Stimulated activated CD8-positive, alpha-beta memory T cell treated with anti-CD3 and anti-CD28 coated beads, Interleukin-4, amount 100 ng/mL, for 24 hours (primary cell): Measurements from ENCODE around the gene KCNQ2.

Experiments
- DNase-seq: peaks from one replicate; pipeline ENCODE4 v3.0.0-alpha.2; 2020; ENCODE audit warnings: low read depth

Gene KCNQ2

DNA sequence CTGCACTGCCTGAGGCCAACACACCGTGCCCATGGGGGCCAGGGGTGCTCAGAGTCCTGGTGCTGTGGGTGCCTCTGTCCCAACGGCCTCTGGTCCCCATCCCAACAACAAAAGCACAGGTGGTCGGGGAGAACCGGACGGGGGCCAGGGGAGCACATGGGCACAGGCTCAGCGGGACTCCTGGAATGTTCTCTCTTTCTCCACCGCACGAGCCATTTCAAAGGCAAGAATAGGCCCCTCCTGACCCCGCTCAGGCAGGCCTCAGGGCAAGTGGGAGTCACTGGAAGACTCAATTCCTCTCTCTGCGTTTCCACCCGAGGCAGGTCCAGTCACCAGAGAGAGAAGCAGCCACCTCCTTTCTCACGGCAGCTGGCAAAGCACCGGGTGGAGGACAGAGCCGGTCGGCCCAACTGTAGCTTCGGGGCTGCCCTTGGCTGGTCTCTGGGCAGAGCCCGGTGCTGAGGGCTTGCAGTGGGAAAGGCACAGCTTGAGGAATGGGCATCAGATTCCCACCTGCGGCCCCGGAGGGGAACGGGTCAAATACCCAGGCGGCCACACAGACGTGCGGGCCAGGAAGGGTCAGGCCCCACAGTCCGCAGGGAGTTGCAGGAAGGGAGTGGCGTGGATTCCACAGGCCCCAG is 55.2 kb downstream of the KCNQ2 start:
- DNase-seq = no peak

DNA sequence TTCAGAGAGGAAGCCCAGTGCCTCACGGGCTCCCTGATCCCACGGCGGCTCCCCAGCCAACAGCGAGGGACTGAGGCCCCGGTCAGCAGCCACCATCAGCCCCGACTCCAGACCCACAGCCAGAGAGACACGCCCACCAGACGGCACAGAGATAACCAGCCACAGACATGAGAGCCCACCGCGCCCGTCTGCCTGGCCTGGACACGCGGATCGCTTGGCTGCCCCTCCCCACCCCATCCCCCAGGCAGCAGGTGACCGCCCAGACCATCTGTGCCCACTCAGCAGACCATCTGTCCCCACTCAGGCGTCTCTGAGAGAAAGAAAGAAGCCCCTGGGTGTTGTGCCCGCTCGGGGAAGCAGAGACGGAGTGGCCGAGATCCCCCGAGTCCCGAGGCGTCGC is 55.8 kb downstream of the KCNQ2 start:
- DNase-seq = no peak

DNA sequence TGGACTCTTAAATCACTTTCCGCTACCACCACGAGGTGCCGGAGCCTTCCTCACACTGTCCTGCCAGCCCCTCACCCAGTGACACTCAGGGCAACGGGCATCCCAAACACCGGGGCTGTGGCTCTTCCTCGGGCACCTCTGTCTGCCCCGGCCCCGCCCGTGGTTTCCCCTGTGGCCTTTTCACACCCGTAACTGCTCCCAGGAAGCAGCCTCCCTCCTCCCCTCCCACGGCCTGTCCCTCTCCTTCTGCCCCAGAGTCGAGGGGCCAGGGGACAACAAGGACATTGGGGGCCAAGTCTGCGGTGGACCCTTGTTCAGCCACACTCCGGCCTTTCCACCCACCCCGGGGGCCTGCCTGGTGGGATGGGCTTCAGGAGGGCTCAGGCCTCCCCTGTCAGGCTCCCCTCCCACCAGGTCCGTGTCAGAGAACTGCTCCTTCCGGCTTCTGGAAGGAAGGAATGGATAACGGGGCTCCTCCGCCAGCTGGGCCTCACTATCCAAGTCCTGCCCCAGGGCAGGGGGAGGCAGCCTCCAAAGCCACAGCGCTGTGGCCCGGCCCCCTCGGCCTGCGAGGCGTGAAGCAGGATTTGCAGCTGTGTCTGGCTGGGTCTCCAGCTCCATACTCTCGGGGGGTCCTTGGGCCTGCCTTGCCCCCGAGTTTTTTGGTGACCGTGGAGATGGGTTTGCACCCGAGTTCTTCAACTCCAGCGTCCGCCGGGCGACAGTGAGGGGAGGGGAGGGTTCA is 56.6 kb downstream of the KCNQ2 start:
- no peak for DNase-seq

DNA sequence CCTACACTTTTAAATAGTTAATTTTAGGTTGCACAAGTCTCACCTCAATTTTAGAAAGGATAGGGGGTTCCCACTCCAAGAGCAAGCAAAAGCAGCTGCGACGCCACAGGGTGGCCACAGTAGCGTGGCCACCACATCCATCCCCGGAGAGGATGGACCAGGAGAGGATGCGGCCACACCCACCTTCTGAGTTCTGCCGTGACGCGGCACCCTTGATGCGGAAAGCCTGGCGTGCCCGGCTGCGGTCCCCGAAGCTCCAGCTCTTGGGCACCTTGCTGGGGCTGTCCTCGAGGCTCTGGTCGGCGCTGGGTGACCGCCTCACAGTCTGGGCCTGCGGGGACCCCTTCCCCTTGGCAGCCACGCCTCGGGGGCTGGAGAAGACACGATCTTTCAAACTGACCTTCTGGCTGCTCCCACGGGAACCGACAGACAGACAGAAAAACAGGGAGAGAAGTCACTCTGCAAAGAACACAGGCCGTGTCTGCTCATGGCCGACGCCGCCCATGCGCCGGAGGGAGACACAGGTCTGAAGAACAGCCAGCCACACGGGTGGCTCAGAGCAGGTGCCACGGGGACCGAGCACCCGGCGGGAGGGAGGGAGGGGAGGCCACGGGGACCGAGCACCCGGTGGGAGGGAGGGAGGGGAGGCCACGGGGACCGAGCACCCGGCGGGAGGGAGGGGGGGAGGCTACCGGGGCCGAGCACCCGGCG is 57.6 kb downstream of the KCNQ2 start:
- no peak for DNase-seq

DNA sequence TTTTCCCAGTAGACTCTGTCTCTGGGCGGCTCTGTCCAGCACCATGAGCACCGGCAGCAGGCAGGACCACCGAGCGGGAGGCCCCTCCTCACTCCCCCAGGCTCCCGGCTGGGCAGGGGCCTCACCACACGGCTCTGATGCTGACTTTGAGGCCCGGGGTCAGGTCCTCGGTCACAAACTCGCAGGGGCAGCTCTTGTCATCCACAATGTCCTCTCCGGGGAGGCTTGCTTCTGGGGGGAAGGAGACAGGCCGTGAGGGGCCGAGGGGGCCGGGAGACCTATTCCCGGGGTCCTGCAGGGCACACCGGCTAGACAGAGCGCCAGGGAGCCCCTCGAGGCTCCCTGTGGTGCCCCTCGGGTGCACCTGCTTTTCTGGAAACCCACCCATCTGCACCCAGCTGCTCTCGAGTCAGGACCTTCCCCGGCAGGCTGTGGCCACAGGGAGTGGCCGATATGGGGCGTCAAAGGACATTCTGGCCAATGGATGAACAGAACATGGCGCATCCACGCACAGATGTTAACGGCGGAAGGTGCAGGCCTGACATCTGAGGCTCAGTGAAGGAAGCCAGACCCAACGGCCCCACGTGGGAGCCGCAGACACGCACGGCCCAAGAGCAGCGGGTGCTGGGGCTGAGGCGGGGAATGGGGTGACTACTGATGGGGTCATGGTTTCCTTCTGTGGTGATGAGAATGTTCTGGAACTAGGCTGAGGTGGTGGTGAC is 58.3 kb downstream of the KCNQ2 start:
- no peak for DNase-seq

DNA sequence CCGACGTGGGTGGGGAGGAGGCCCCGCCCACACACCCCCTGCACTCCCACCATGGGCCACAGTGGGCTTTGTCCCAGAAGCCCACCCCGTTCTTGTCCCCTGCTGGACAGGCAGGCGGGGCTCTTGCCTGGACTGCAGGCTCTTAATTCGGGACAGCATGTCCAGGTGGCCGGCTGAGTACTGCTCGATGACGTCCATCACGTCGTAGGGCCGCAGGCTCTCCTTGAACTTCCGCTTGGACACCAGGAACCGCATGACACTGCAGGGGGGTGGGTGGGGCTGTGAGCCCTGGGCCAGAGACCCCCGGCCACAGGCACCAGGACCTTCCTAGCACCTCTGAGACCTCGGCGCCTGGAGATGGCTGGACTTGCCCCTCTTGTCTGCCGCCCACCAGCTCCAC is 59.1 kb downstream of the KCNQ2 start:
- no peak for DNase-seq

DNA sequence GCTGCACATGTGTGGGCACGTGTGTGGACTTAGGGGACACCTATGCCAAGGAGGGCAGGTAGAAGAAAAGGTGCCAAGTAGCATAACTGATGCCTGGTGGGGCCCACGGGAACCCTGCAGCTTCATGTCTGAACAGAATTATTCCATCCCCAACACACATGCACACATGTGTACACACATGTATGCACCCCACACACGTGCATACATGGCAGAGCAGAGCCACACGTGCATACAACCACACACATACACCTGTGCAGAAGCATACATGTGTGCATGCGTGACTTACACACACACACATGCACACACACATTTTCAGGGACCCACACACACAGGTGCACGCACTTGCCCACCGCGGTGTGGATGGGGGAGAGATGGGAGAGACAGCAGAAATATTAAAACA is 59.6 kb downstream of the KCNQ2 start:
- no peak for DNase-seq

DNA sequence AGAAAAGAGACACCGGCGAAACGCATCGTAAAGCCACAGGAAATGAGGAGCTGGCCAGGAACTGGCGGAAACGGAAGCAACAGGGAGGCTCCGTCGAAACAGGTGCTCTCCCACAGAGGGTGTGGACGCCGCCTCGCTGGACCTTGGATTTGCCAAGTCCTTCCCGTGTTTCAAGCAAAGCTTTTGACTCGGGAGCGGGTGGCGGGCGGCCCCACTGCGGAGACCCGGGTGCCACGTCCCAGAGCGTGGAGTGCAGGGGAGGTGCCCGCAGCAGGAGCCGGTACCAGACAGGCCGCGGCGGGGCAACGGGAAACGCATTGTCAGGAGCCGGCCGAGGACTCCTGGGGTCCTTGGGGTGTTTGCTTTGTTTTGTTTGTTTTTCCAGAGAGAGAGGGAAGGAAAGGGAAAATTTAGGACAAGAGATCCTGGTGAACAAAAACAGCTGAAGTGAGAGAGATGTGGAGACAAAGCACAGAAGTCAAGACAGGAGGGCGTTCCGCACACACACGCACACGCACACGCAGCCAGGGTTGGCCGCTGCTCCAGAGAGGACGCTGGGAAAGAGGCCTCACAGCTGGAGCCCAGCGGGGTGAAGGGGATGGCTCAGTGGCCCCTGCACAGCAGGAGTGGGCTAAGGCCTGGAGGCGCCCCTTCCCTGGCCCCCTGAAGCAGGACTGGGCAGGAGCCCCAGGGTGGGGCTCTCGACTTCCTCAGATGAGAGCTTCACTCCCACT is 60.4 kb downstream of the KCNQ2 start:
- DNase-seq = no peak

DNA sequence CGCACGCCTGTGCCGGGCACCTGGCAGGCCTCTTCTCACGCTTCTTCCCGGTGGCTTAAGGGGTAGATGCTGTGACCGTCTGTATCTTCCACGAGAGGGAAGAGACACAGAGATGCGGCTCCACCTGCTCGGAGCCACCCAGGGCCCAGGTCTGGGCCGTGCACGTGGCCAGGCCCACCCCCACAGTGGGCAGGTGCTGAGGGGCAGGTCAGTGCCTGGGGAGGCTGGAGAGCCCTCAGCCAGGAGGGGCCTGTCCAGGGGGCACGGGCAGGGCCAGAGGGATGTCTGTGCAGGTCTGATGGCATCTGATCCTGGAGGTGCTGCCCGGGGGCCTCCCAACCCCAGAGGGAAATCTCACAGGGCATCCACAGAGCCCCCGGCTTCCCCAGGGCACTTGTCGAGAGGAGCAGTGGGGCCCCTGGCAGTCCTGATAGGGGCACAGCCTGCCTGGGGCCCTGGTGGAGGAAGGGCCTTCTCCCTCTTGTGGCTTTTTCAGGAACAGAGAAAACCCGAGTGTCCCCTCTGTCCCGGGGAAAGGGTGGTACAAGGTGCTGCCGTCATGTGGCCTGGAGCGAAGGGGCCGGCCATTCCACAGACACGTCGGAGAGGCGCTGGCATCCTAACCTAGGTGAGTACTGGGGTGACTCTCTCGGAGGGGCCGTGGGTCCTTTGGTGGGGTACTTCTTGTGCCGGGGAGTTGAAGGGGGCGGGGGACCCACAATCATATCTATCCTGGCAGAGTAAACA is 61.1 kb downstream of the KCNQ2 start:
- no peak for DNase-seq

DNA sequence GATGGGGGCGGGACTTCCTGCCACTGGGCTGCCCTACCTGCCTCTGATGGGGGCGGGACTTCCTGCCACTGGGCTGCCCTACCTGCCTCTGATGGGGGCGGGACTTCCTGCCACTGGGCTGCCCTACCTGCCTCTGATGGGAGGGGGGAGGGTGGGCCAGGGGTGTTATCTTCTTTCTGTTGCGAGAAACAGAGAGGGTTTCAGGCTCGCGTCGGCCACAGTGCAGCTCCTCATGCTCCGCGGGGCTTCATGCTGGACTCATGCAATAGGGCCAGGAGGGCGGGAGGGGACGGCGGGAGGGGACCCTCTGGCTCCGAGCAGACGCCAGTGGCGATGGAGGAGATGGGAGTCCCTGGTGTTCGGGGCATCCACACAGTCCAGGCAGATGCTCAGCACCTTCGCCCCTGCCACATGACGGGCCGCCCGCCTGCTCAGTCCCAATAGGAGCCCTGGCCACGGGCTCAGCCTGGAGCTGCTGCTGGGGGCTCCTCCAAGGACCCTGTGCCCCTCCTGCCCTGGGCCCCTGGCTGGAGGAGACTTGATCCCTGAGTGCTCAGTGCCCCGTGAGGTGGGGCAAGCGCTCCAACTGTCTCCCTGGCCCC is 62.5 kb downstream of the KCNQ2 start:
- DNase-seq = no peak

DNA sequence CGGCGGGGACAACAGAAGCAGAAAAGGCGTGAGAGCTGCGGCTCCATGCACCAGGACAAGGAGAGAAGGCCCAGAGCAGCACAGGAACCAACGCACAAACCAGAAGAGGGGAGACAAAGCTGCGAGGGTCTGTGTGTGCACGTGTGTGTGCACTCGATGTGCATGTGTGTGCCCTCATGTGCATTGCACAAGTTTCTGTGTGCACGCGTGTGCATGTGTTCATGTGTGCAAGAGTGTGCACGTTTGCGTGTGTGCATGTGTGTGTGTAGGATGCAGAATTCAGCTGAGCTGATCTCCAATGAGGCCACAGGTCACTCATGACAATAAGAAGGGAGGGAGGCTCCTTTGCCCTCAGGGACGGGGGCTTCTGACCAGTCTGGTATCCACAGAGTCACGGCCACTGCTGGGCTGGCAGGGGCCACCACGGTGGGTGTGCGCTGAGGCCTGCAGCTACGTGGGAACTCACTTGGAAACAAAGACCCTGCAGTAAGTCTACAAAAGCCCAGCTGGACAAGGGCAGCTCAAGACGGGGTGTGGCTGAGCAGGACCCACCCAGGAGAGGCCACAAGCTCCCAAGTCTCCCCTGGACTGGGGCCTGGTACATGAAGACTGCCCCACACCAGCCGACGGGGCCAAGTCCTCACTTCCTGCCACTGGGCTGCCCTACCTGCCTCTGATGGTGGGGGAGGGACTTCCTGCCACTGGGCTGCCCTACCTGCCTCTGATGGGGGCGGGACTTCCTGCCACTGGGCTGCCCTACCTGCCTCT is 63.2 kb downstream of the KCNQ2 start:
- DNase-seq = no peak

DNA sequence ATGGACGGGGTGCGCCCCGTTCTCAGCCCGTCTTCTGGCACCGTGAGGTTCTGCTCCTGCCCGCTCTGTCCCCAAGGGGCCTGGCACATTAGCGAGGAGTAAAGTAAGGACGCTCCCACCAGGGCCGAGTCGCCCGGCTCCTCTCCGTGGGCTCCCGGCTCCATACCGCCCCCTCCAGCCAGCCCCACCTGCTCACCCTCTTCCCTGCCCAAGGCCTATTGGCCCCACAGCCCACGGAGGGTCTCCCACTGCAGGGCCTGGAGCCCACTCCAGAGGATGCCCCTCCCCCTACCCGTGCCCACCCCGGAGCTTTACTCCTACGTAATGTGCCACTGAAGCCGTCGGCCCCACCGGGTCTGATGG is 63.8 kb downstream of the KCNQ2 start:
- no peak for DNase-seq

DNA sequence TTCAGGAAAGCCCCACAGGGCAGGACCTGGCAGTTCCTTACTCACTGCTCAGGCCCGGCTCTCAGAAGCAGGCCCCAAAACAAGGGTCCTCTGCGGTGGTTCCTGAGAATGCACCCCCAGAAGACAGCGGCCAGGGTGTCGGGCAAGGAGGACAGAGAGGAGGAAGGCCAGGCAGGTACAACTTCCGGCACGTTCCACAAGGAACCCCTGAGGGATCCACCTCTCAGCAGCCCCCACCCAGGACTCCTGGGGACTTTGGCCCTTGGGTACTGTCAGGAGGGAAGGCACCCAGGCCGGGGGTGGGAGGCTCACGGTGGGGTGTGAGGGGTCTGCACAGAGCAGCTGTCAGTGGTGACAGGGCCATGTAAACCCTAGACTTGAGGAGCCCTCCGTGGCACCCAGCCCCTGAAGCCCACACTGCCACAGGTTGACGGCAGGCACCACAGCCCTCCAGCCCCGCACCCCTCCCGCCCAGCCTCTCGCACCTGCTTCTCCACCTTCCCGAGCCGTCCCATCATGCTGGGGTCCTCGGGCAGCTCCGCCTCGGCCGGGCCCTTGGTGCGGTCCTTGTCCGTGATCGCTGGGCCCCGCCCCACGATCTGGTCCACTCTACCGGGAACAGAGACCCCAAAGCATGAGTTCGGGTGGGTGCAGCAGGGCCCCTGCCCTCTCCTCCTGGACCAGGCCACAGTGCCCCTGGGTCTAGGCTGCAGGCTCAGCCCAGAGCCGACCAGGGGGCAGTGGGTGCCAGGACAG is 64.3 kb downstream of the KCNQ2 start:
- DNase-seq = no peak

DNA sequence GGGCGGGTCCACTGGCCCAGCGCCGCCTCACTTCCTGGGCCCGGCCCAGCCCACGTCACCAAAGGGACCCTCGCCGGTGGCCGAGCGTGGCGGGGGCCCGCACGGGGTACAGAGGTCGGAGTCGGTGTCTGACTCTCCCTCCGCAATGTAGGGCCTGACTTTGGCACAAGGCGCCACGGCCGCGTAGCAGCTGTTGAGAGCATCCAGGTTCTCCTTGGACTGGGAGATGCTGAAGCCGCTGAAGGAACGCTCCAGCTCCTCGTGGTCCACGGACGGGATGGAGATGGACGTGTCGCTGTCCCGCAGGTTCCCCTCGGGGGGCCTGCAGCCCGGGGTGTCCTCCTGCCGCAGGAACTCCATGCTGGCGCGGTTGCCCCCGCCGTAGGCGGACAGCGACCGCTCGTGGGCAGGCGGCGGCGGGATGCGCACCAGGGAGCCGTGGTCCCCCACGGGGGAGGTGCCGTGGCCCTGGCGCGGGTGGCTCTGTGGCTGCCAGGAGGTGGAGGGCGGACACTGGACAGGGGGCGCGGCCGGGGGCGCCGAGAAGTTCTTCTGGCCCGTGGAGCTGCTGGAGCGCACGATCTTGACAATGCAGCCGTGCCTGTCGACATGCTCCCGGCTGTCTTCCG is 65.7 kb downstream of the KCNQ2 start:
- DNase-seq = no peak

DNA sequence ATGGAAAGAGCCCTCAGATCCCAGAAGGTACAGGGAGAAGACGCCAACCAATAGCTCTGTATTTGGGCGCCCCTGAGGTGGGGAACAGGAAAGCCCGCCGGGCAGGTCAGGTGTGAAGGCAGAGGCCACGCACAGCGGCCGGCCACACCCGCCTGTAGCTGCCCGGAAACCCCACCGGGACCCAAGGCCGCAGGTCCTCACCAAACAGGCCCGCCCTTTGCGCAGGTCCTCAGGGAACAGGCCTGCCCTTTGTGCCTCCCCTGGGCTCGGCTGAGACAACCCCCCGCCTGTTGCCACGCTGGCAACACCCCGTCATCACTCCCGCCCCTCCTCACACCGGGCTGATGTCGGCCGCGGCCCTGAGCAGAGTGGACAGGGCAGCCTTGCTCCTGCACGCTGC is 66.4 kb downstream of the KCNQ2 start:
- no peak for DNase-seq

DNA sequence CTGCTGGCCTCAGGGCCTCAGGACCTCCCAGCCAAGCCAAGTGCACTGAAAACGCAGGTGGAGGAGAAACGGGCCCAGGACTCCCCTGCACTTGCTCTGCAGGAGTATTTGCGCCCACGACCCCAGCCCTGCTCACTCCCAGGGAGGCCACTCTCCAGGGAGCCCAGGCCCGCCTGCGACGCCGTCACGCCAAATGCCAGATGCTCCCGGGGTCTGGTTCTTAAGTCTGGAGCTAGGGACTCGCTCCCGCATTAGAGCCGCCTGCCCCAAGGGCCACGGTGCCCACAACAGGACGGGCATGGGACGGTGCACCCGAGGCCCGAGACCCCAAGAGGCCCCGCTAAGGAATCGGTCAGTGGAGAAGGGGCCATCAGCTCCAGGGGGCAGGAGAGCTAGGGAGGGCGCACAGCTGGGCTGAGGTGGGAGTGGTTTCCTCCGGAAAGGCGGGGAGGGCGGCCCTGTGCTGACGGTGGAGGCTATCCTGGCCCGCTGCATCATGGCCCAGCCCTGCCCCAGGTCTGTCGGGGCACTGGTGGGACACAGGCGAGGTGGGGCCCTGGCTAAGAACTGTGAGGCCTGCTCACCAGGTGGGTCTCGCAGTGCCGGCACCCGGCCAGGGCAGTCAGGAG is 67.2 kb downstream of the KCNQ2 start:
- no peak for DNase-seq

DNA sequence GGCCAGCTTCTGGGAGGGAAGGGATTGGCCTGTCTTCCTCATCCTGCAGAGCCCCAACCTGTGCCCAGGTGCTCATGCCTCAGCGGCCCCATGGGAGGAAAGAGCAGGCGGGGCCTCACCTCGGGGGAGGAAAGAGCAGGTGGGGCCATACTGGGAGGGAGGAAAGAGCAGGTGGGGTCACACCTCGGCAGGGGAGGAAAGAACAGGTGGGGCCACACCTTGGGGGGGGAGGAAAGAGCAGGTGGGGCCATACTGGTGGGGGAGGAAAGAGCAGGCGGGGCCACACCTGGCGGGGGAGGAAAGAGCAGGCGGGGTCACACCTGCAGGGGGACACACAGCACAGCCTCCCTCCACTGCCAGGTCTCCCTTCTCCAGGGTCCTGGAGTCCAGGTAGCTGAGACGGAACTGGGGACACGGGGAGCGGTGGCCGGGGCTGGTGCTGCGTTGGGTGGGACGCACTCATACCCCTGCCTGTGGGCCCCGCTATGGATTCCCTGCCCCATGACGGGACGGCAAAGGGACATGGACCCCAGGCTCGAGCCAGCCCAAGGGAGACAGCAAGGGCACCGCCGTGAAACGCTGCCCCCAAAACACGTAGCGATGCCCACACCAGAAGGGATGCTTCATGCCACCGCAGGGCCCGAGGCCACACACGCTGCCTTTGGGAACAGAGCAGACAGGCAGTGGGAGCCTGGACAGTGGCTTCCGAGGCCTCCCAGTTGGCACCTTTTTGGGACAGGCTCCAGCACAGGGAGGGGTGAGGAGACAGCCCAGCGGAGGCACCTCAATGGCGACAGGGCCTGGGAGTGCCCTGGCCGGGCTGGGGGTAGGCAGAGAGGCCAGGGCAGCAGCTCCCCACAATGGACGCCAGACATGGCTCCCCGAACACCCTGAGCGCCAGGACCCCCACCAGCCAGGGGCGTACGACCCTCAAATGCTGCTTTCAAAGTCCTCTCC is 68.0 kb downstream of the KCNQ2 start:
- DNase-seq = no peak
